ENCODE data around the gene ADH4. TPM values are rescaled to one million over a fixed set of nuclear protein-coding genes. Genes with fewer than 3 reads are reported as not detected.

The ADH4 gene
- total RNA-seq, 1 experiment from 2014 or later: not detected

GRCh38 chr4:99102634-99103033 is 41.5 kb downstream of the ADH4 start:
- H2BK5ac ChIP-seq (ENCODE audit: insufficient read length, low read length): no peak overlapping the region
- no peak overlapping the region for H3K23ac ChIP-seq (ENCODE audit: insufficient read length, low read depth, low read length)
- no peak overlapping the region for H2BK120ac ChIP-seq (ENCODE audit: low read depth, low read length, poor library complexity, severe bottlenecking)
- H2AFZ ChIP-seq (ENCODE audit: low read length): no peak overlapping the region
- H4K5ac ChIP-seq (ENCODE audit: insufficient read length, low read depth, low read length): no peak overlapping the region
- no peaks in the 10 kb centered on the region for H3K4me1 ChIP-seq (ENCODE audit: insufficient read depth, low read length)
- no peak overlapping the region for H3K18ac ChIP-seq (ENCODE audit: insufficient read length, low read depth, low read length)
- H3K9ac ChIP-seq (ENCODE audit: extremely low read depth, insufficient read length, low read length): no peak overlapping the region
- TF ChIP-seq CTCF (conservative IDR thresholded peaks at IDR 0.05): no peak
- Mint-ChIP-seq H3K27ac (no peak overlapping the region; a peak in 1 of 7 replicates), H3K36me3 (ENCODE audit: insufficient read depth in 1 of 3, low read depth in 3 of 3) (peaks cover 9 to 28% (median 15%) of the 10 kb centered on the region in 3 experiments), H3K4me1 (peaks cover 3% of the 10 kb centered on the region in 2 experiments; a peak in 3 of 4 replicates), H3K4me3 (no peak overlapping the region), H3K9me3 (peaks cover 8 to 17% of the 10 kb centered on the region in 2 experiments), H3K27me3 (ENCODE audit: low read depth) (no peaks in the 10 kb centered on the region)
- H3K79me2 ChIP-seq (ENCODE audit: insufficient read depth, low read length): no peaks in the 10 kb centered on the region
- H4K8ac ChIP-seq (replicated peaks; ENCODE audit: insufficient read length, low read depth, low read length): no peak overlapping the region
- no peaks in the 10 kb centered on the region for H3K23me2 ChIP-seq (ENCODE audit: insufficient read length, low read depth, low read length, poor library complexity, severe bottlenecking)
- H3K14ac ChIP-seq (ENCODE audit: insufficient read depth, low read length): no peak overlapping the region
- H3K27ac ChIP-seq (ENCODE audit: insufficient read length, low read depth, low read length): no peak overlapping the region
- H3K9me3 ChIP-seq (ENCODE audit: control insufficient read depth, low read depth, low read length): no peaks in the 10 kb centered on the region
- H2BK15ac ChIP-seq (ENCODE audit: low read depth, low read length): no peak overlapping the region
- no CpG with 5 or more reads among the region's 2 CpGs for WGBS (ENCODE audit: extremely low coverage, insufficient read length, low lambda C conversion rate)
- peaks cover 2% of the 10 kb centered on the region for H3K79me1 ChIP-seq (ENCODE audit: insufficient read depth, low read depth, low read length, poor library complexity, severe bottlenecking)
- H3K56ac ChIP-seq (ENCODE audit: insufficient read length, low read depth, low read length): no peak overlapping the region
- H2BK20ac ChIP-seq (ENCODE audit: low read depth, low read length, poor library complexity, severe bottlenecking): no peak overlapping the region
- no peaks in the 10 kb centered on the region for H3K27me3 ChIP-seq (ENCODE audit: insufficient read depth, low read length)
- no peak overlapping the region for H4K91ac ChIP-seq (ENCODE audit: insufficient read length, low read depth, low read length)
- H3K4ac ChIP-seq (ENCODE audit: low read depth, low read length): no peak overlapping the region
- no peak overlapping the region for H3T11ph ChIP-seq (ENCODE audit: low read length)
- H2BK12ac ChIP-seq (ENCODE audit: insufficient read length, low read depth, low read length): no peak overlapping the region
- H3K4me2 ChIP-seq (ENCODE audit: insufficient read depth, insufficient read length, low read length): no peak overlapping the region
- DNase-seq: no peak
- H2AK5ac ChIP-seq (ENCODE audit: insufficient read length, low read length): no peak overlapping the region
- H4K20me1 ChIP-seq (ENCODE audit: control insufficient read depth, insufficient read depth, insufficient read length): no peaks in the 10 kb centered on the region
